B cell (primary cell): ENCODE results near the gene NRBP1. TPM values are rescaled to one million over a fixed set of nuclear protein-coding genes. Genes with fewer than 3 reads are reported as not detected.
A peak's percentile ranks its signal among the peaks of the same experiment; 100 is the strongest.

Source experiments
- ATAC-seq: fragments of 200-7000 bp; cut with Tn5 transposase; one replicate; pipeline ENCODE4 v1.10.0; 2021; ENCODE audit warnings: low read depth, mild to moderate bottlenecking, moderate number of reproducible peaks, moderate library complexity
- CTCF ChIA-PET: fragments of 350-600 bp; sonication (Branson Sonifier 250); formaldehyde crosslinking; loops from one replicate; lab custom pipeline; 2021; ENCODE audit warnings: antibody characterized with exemption, inconsistent platforms; lab: Charles Lee
- POLR2A ChIA-PET: fragments of 350-600 bp; sonication (Branson Sonifier 250); formaldehyde crosslinking; loops from one replicate; lab custom pipeline; 2021; ENCODE audit warnings: antibody characterized with exemption; lab: Charles Lee
- DNase-seq: peaks from one replicate; pipeline ENCODE4 v3.0.0; 2013
- H2AFZ ChIP-seq: 2 replicates; pipeline ENCODE4 v1.6.1; 2012; ENCODE audit warnings: mild to moderate bottlenecking, low read depth, low read length; ENCODE audit not compliant: insufficient read depth, poor library complexity, severe bottlenecking
- H3K27ac ChIP-seq, 2 donors: 1 replicate in 1 of 2; 2 replicates in 1 of 2; pipeline ENCODE4 v1.5.1; 2012 to 2013; ENCODE audit warnings: low read length in 2 of 2, mild to moderate bottlenecking in 2 of 2, moderate library complexity in 1 of 2
- H3K27me3 ChIP-seq, 4 experiments: fragments of 200-600 bp in 1 of 4; sonication (generic) in 1 of 4; replicated peaks in 1 of 4; 1 replicate in 2 of 4; 2 replicates in 2 of 4; pipeline versions ENCODE4 v1.6.1 to v1.7.0; 2013 to 2016; ENCODE audit warnings: low read length in 3 of 4, mild to moderate bottlenecking in 2 of 4, mixed read lengths in 1 of 4, moderate library complexity in 1 of 4; ENCODE audit not compliant: insufficient read depth in 4 of 4, control insufficient read depth in 3 of 4; ENCODE audit errors: control extremely low read depth in 1 of 4
- H3K36me3 ChIP-seq, 2 experiments: replicated peaks in 1 of 2; 1 replicate in 1 of 2; 2 replicates in 1 of 2; pipeline versions ENCODE4 v1.6.1 to v1.7.1; 2013; ENCODE audit warnings: low read length in 1 of 2; ENCODE audit not compliant: insufficient read depth in 2 of 2, control insufficient read depth in 1 of 2; ENCODE audit errors: control extremely low read depth in 1 of 2, extremely low read depth in 1 of 2
- H3K4me1 ChIP-seq, 2 donors: fragments of 200-600 bp in 1 of 2; sonication (generic) in 1 of 2; 1 replicate in 1 of 2; 2 replicates in 1 of 2; pipeline versions ENCODE4 v1.5.1 to v1.6.1; 2013 to 2017; ENCODE audit warnings: low read length in 2 of 2; ENCODE audit not compliant: control insufficient read depth in 2 of 2, insufficient read depth in 2 of 2
- H3K4me2 ChIP-seq: replicated peaks from 2 replicates; pipeline ENCODE3; 2012; ENCODE audit warnings: mild to moderate bottlenecking, low read depth, low read length; ENCODE audit not compliant: poor library complexity, severe bottlenecking
- H3K4me3 ChIP-seq, 5 experiments: fragments of 200-600 bp in 1 of 5; sonication (generic) in 1 of 5; 1 replicate in 3 of 5; 2 replicates in 2 of 5; pipeline versions ENCODE4 v1.5.1 to v1.7.0; 2011 to 2016; ENCODE audit warnings: low read length in 4 of 5, mild to moderate bottlenecking in 4 of 5, low read depth in 2 of 5, control low read depth in 1 of 5, moderate library complexity in 1 of 5; ENCODE audit not compliant: insufficient read depth in 1 of 5; ENCODE audit errors: control extremely low read depth in 1 of 5, extremely low read depth in 1 of 5
- H3K79me2 ChIP-seq: fragments of 200-600 bp; sonication (generic); one replicate; pipeline ENCODE4 v1.6.0; 2016; ENCODE audit warnings: low read length; ENCODE audit not compliant: control insufficient read depth, insufficient read depth
- H3K9ac ChIP-seq: fragments of 200-600 bp; sonication (generic); 2 replicates; pipeline ENCODE4 v1.6.1; 2017; ENCODE audit warnings: mild to moderate bottlenecking, low read length, moderate library complexity
- H3K9me3 ChIP-seq, 3 donors: one replicate each; pipeline versions ENCODE4 v1.6.1 to v1.7.1; 2013; ENCODE audit warnings: low read length in 2 of 3; ENCODE audit not compliant: control insufficient read depth in 2 of 3, insufficient read depth in 1 of 3; ENCODE audit errors: control extremely low read depth in 1 of 3
- H4K20me1 ChIP-seq: 2 replicates; pipeline ENCODE4 v1.6.0; 2012; ENCODE audit warnings: mild to moderate bottlenecking, low read length; ENCODE audit not compliant: insufficient read depth, control insufficient read depth, poor library complexity, severe bottlenecking
- H3K27ac Mint-ChIP-seq: one replicate; pipeline ENCODE4 v1.8.0; 2021; ENCODE audit warnings: mixed read lengths
- H3K27me3 Mint-ChIP-seq: one replicate; pipeline ENCODE4 v1.8.0; 2021; ENCODE audit warnings: mixed read lengths
- H3K4me1 Mint-ChIP-seq: one replicate; pipeline ENCODE4 v1.8.0; 2021; ENCODE audit warnings: mixed read lengths
- H3K4me3 Mint-ChIP-seq: one replicate; pipeline ENCODE4 v1.8.0; 2021; ENCODE audit warnings: mixed read lengths
- H3K9me3 Mint-ChIP-seq: one replicate; pipeline ENCODE4 v1.8.0; 2022; ENCODE audit warnings: mixed read lengths; ENCODE audit not compliant: insufficient read depth
- EZH2 ChIP-seq: IDR thresholded peaks from 2 replicates; pipeline ENCODE4 v1.6.1; 2012; ENCODE audit warnings: borderline replicate concordance, low read depth, mild to moderate bottlenecking, moderate library complexity, low read length; ENCODE audit not compliant: insufficient read depth, poor library complexity, severe bottlenecking
- WGBS: methylation state at CpG from one replicate; pipeline ENCODE4 v1.1.5; 2013; ENCODE audit warnings: missing lambda C conversion rate; ENCODE audit not compliant: insufficient coverage; 5-methylcytosine and 5-hydroxymethylcytosine counted together
- intact Hi-C: fragments of 100-400 bp; cut with micrococcal nuclease; formaldehyde crosslinking; loops from one replicate; pipeline ENCODE4 v1.10.0; 2022
- polyA plus RNA-seq: library from polyadenylated mRNA; depleted of rRNA; stranded (reverse); fragments of >200 nt; gene quantifications from 2 replicates; pipeline ENCODE4 v1.2.3, GENCODE V29; 2012
- total RNA-seq, 2 donors: library from RNA; stranded (reverse); fragments of 120-200 nt in 1 of 2; gene quantifications; 1 replicate in 1 of 2; 2 replicates in 1 of 2; pipeline versions ENCODE4 v1.2.3 to v1.2.4, GENCODE V29; 2013 to 2022
- TF ChIP-seq, protein P1 (sequence below): fragments of 200-600 bp; IDR thresholded peaks from one replicate; pipeline ENCODE4 v1.8.0; 2022; ENCODE audit warnings: antibody characterized with exemption, mild to moderate bottlenecking

The NRBP1 gene
- total and polyA plus RNA-seq, 2 donors (not counting 1 experiment from before 2014, with no cell fraction given) = 69.2 to 115 TPM

DNA sequence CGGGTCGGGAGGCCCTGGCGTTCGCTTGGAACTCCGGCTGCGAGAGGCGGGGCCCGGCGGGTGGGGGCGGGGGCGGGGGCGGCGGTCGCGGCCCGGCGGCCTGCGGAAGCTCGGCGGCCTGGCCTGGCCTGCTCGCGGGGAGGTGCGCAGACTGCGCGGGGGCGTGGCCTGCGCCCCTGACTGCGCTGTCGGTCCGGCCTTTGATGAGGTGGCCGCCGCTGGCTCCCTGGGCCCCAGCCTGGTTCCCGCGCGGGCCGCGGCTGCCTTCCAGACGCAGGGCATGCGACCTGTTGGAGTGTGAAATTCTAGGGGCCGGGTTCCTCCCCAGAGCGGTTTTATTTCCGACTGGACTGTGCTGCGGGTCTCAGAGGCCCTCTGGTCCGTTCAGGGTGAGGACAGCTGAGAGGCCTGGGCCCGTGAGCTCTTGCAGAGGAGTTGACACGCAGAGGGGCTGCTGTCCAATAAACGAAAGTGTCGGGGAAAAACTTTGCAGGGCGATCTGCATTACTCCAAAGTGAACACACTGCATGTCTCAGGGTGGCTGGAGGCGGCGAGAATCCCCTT lies 629 bp downstream of the NRBP1 start:
- H3K4me1 ChIP-seq = peaks cover 15 to 21% of the 10 kb centered on the region in 2 donors
- ATAC-seq (peak; percentile 71), DNase-seq (no peak)
- no peaks in the 10 kb centered on the region for H3K9me3 Mint-ChIP-seq
- H3K4me3 Mint-ChIP-seq = peak overlapping the region; percentile 97
- H4K20me1 ChIP-seq = peaks cover 50% of the 10 kb centered on the region
- H3K4me2 ChIP-seq = peak overlapping the region; percentile 96
- H3K4me3 ChIP-seq = peak overlapping the region; percentile 39 to 98 (median 88)
- ChIA-PET CTCF (interaction anchor here (0.9 to 5.0 kb wide), 7 partner anchors 11 to 59 kb away, joined by 3 to 31 read pairs (median 4); partner anchors contain the start of genes EIF2B4, PPM1G, SNX17 and ZNF513), POLR2A (interaction anchor here (0.8 to 3.5 kb wide), 5 partner anchors 12 to 107 kb away, joined by 3 to 28 read pairs (median 3); partner anchors contain the start of genes PPM1G and ZNF513)
- H3K27me3 Mint-ChIP-seq = no peaks in the 10 kb centered on the region
- H3K27ac ChIP-seq = peak overlapping the region; percentile 82 to 86
- no peaks in the 10 kb centered on the region for H3K27me3 ChIP-seq
- peaks cover 48% of the 10 kb centered on the region for H3K79me2 ChIP-seq
- TF ChIP-seq, protein P1, sequence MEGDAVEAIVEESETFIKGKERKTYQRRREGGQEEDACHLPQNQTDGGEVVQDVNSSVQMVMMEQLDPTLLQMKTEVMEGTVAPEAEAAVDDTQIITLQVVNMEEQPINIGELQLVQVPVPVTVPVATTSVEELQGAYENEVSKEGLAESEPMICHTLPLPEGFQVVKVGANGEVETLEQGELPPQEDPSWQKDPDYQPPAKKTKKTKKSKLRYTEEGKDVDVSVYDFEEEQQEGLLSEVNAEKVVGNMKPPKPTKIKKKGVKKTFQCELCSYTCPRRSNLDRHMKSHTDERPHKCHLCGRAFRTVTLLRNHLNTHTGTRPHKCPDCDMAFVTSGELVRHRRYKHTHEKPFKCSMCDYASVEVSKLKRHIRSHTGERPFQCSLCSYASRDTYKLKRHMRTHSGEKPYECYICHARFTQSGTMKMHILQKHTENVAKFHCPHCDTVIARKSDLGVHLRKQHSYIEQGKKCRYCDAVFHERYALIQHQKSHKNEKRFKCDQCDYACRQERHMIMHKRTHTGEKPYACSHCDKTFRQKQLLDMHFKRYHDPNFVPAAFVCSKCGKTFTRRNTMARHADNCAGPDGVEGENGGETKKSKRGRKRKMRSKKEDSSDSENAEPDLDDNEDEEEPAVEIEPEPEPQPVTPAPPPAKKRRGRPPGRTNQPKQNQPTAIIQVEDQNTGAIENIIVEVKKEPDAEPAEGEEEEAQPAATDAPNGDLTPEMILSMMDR = no peak
- TF ChIP-seq EZH2 = no peak
- H3K9me3 ChIP-seq = no peaks in the 10 kb centered on the region
- under 1% methylated on average over 49 of the region's 51 CpGs for WGBS
- intact Hi-C loops = loop anchor here (1.0 to 5.0 kb wide), 10 partner anchors 13 to 343 kb away; partner anchors contain the start of genes CCDC121, EIF2B4, GPN1 and GTF3C2
- H3K27ac Mint-ChIP-seq = peak overlapping the region; percentile 94
- H2AFZ ChIP-seq = peak overlapping the region; percentile 100
- H3K36me3 ChIP-seq = peaks cover 1 to 12% of the 10 kb centered on the region in 2 experiments
- H3K9ac ChIP-seq = peak overlapping the region; percentile 98
- peaks cover 32% of the 10 kb centered on the region for H3K4me1 Mint-ChIP-seq

DNA sequence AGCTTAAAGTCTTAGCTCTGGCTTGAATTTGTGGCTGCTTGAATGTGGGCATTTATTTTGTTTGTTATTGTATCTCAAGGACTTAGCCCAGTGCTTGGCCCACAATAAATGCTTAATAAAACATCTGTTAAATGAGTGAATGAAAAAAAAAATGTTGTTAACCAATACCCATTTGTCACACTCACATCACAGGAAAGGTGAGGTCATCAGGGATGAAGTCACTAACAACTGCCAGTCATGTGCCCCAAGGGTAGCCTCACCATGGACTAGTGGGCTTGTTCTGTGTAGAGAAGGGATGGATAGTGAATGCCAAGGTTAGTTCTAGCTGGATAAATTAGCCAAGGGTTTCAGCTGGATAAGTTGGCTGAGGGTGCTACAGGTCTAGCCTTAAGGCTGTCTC lies 3.0 kb downstream of the NRBP1 start:
- Mint-ChIP-seq H3K27me3 (no peaks in the 10 kb centered on the region), H3K27ac (no peak overlapping the region), H3K4me3 (peak overlapping the region; percentile 50), H3K9me3 (no peaks in the 10 kb centered on the region), H3K4me1 (peaks cover 32% of the 10 kb centered on the region)
- Histone ChIP-seq H3K4me2 (no peak overlapping the region), H3K4me3 (no peak overlapping the region), H3K79me2 (peaks cover 56% of the 10 kb centered on the region), H3K4me1 (peaks cover 15 to 21% of the 10 kb centered on the region in 2 donors), H3K27ac (no peak overlapping the region), H3K27me3 (no peaks in the 10 kb centered on the region), H4K20me1 (peaks cover 71% of the 10 kb centered on the region), H2AFZ (no peak overlapping the region), H3K9me3 (no peaks in the 10 kb centered on the region), H3K36me3 (peaks cover 3 to 35% of the 10 kb centered on the region in 2 experiments), H3K9ac (no peak overlapping the region)
- no peak for DNase-seq
- no peak for ATAC-seq
- POLR2A ChIA-PET = no interaction called here
- intact Hi-C loops = no loop called here
- TF ChIP-seq, protein P1 = no peak
- TF ChIP-seq EZH2 = no peak
- CTCF ChIA-PET = interaction anchor here (1.5 to 5.0 kb wide), 2 partner anchors 8 to 22 kb away, joined by 3 to 31 read pairs; partner anchors contain the start of gene PPM1G
